H9 (cell line): ENCODE measurements around the gene ATP2B2. TPM values are rescaled to one million over a fixed set of nuclear protein-coding genes. Genes with fewer than 3 reads are reported as not detected.
A peak's percentile ranks its signal among the peaks of the same experiment; 100 is the strongest.

ENCODE experiments used
- DNase-seq: peaks from one replicate; pipeline ENCODE4 v3.0.0-alpha.2; 2017
- H2AFZ ChIP-seq: one replicate; pipeline ENCODE4 v1.6.1; 2013; ENCODE audit warnings: mild to moderate bottlenecking, low read length, control low read depth, moderate library complexity
- H2AK5ac ChIP-seq: 2 replicates; pipeline ENCODE4 v1.6.1; 2013; ENCODE audit warnings: low read length, control low read depth, mixed read lengths; ENCODE audit not compliant: insufficient read length
- H2BK120ac ChIP-seq: one replicate; pipeline ENCODE4 v1.6.1; 2013; ENCODE audit warnings: low read depth, mild to moderate bottlenecking, low read length, control low read depth, inconsistent platforms; ENCODE audit not compliant: poor library complexity, severe bottlenecking
- H2BK12ac ChIP-seq: 2 replicates; pipeline ENCODE4 v1.6.1; 2013; ENCODE audit warnings: low read length, control low read depth, mixed read lengths, low read depth; ENCODE audit not compliant: insufficient read length
- H2BK15ac ChIP-seq: 2 replicates; pipeline ENCODE4 v1.6.1; 2013; ENCODE audit warnings: low read depth, low read length, control low read depth
- H2BK20ac ChIP-seq: one replicate; pipeline ENCODE4 v1.6.1; 2013; ENCODE audit warnings: low read depth, mild to moderate bottlenecking, low read length, control low read depth, inconsistent platforms; ENCODE audit not compliant: poor library complexity, severe bottlenecking
- H2BK5ac ChIP-seq: 2 replicates; pipeline ENCODE4 v1.6.1; 2013; ENCODE audit warnings: low read length, control low read depth, mixed read lengths; ENCODE audit not compliant: insufficient read length
- H3K14ac ChIP-seq: 2 replicates; pipeline ENCODE4 v1.6.1; 2013; ENCODE audit warnings: low read length, control low read depth; ENCODE audit not compliant: insufficient read depth
- H3K18ac ChIP-seq: 2 replicates; pipeline ENCODE4 v1.6.1; 2013; ENCODE audit warnings: low read depth, mild to moderate bottlenecking, mixed read lengths, low read length, control low read depth; ENCODE audit not compliant: insufficient read length
- H3K23ac ChIP-seq: 2 replicates; pipeline ENCODE4 v1.6.1; 2013; ENCODE audit warnings: low read length, control low read depth, mixed read lengths, low read depth; ENCODE audit not compliant: insufficient read length
- H3K23me2 ChIP-seq: 2 replicates; pipeline ENCODE4 v1.6.1; 2013; ENCODE audit warnings: low read depth, mild to moderate bottlenecking, mixed read lengths, low read length, control low read depth; ENCODE audit not compliant: insufficient read length, poor library complexity, severe bottlenecking
- H3K27ac ChIP-seq: 2 replicates; pipeline ENCODE4 v1.5.1; 2013; ENCODE audit warnings: low read length, control low read depth, mixed read lengths, low read depth; ENCODE audit not compliant: insufficient read length
- H3K27me3 ChIP-seq: 2 replicates; pipeline ENCODE4 v1.6.1; 2013; ENCODE audit warnings: low read length, control low read depth, inconsistent platforms; ENCODE audit not compliant: insufficient read depth
- H3K4ac ChIP-seq: 2 replicates; pipeline ENCODE4 v1.6.1; 2013; ENCODE audit warnings: low read depth, mild to moderate bottlenecking, control low read depth, inconsistent platforms, low read length, moderate library complexity
- H3K4me1 ChIP-seq: 2 replicates; pipeline ENCODE4 v1.6.1; 2013; ENCODE audit warnings: low read length, control low read depth, inconsistent platforms; ENCODE audit not compliant: insufficient read depth
- H3K4me2 ChIP-seq: 2 replicates; pipeline ENCODE4 v1.6.1; 2013; ENCODE audit warnings: low read length, control low read depth, mixed read lengths; ENCODE audit not compliant: insufficient read length, insufficient read depth
- H3K56ac ChIP-seq: 2 replicates; pipeline ENCODE4 v1.6.1; 2013; ENCODE audit warnings: low read depth, mild to moderate bottlenecking, mixed read lengths, low read length, control low read depth; ENCODE audit not compliant: insufficient read length
- H3K79me1 ChIP-seq: 2 replicates; pipeline ENCODE4 v1.6.1; 2013; ENCODE audit warnings: low read depth, mild to moderate bottlenecking, moderate library complexity, low read length, control low read depth, inconsistent platforms; ENCODE audit not compliant: insufficient read depth, poor library complexity, severe bottlenecking
- H3K79me2 ChIP-seq: 2 replicates; pipeline ENCODE4 v1.6.1; 2013; ENCODE audit warnings: low read length, control low read depth, inconsistent platforms; ENCODE audit not compliant: insufficient read depth
- H3K9ac ChIP-seq: 2 replicates; pipeline ENCODE4 v1.6.1; 2013; ENCODE audit warnings: low read length, control low read depth, mixed read lengths; ENCODE audit not compliant: insufficient read length; ENCODE audit errors: extremely low read depth
- H3K9me3 ChIP-seq: one replicate; pipeline ENCODE4 v1.6.1; 2013; ENCODE audit warnings: low read depth, low read length, inconsistent platforms; ENCODE audit not compliant: control insufficient read depth
- H3T11ph ChIP-seq: one replicate; pipeline ENCODE4 v1.6.1; 2013; ENCODE audit warnings: mild to moderate bottlenecking, low read length, control low read depth, inconsistent platforms
- H4K20me1 ChIP-seq: one replicate; pipeline ENCODE4 v1.6.1; 2013; ENCODE audit not compliant: control insufficient read depth, insufficient read length, insufficient read depth
- H4K5ac ChIP-seq: 2 replicates; pipeline ENCODE4 v1.6.1; 2013; ENCODE audit warnings: low read depth, mild to moderate bottlenecking, mixed read lengths, low read length, control low read depth; ENCODE audit not compliant: insufficient read length
- H4K8ac ChIP-seq: replicated peaks from 2 replicates; pipeline ENCODE4 v1.6.1; 2013; ENCODE audit warnings: low read length, control low read depth, mixed read lengths, low read depth; ENCODE audit not compliant: insufficient read length
- H4K91ac ChIP-seq: 2 replicates; pipeline ENCODE4 v1.6.1; 2013; ENCODE audit warnings: low read depth, mild to moderate bottlenecking, moderate library complexity, mixed read lengths, low read length, control low read depth; ENCODE audit not compliant: insufficient read length
- H3K27ac Mint-ChIP-seq, 3 experiments: 2 replicates in 2 of 3; 3 replicates in 1 of 3; pipeline ENCODE4 v1.8.0; 2020 to 2021; ENCODE audit warnings: mixed read lengths in 3 of 3, mild to moderate bottlenecking in 1 of 3, moderate library complexity in 1 of 3
- H3K27me3 Mint-ChIP-seq: 2 replicates; pipeline ENCODE4 v1.8.0; 2021; ENCODE audit warnings: low read depth, mild to moderate bottlenecking, moderate library complexity, mixed read lengths
- H3K36me3 Mint-ChIP-seq, 3 experiments: 2 replicates in 2 of 3; 3 replicates in 1 of 3; pipeline ENCODE4 v1.8.0; 2020 to 2021; ENCODE audit warnings: low read depth in 3 of 3, mixed read lengths in 3 of 3; ENCODE audit not compliant: insufficient read depth in 1 of 3
- H3K4me1 Mint-ChIP-seq, 2 experiments: 2 replicates each; pipeline ENCODE4 v1.8.0; 2020; ENCODE audit warnings: mixed read lengths in 2 of 2
- H3K4me3 Mint-ChIP-seq, 2 experiments: 2 replicates in 1 of 2; 3 replicates in 1 of 2; pipeline ENCODE4 v1.8.0; 2020 to 2021; ENCODE audit warnings: mild to moderate bottlenecking in 2 of 2, mixed read lengths in 2 of 2, moderate library complexity in 1 of 2
- H3K9me3 Mint-ChIP-seq, 2 experiments: 2 replicates in 1 of 2; 3 replicates in 1 of 2; pipeline ENCODE4 v1.8.0; 2020; ENCODE audit warnings: mild to moderate bottlenecking in 2 of 2, mixed read lengths in 2 of 2, moderate library complexity in 1 of 2
- WGBS: extraction: QIAGEN DNeasy Blood & Tissue Kit; methylation state at CpG from one replicate; pipeline ENCODE4 v1.1.7; 2013; ENCODE audit warnings: missing lambda C conversion rate, low lambda C conversion rate, mixed read lengths; ENCODE audit not compliant: insufficient read length; ENCODE audit errors: extremely low coverage; 5-methylcytosine and 5-hydroxymethylcytosine counted together
- total RNA-seq: library from RNA; stranded (reverse); gene quantifications from 2 replicates; pipeline ENCODE4 v1.2.1, GENCODE V29; 2021
- TF ChIP-seq, protein P1 (sequence below): fragments of 200-600 bp; sonication (generic); conservative IDR thresholded peaks from 3 replicates; pipeline ENCODE4 v1.8.0; 2021; ENCODE audit warnings: antibody characterized with exemption, mild to moderate bottlenecking

ATP2B2 gene
- total RNA-seq, 1 experiment from 2014 or later, result 0.33 TPM

DNA sequence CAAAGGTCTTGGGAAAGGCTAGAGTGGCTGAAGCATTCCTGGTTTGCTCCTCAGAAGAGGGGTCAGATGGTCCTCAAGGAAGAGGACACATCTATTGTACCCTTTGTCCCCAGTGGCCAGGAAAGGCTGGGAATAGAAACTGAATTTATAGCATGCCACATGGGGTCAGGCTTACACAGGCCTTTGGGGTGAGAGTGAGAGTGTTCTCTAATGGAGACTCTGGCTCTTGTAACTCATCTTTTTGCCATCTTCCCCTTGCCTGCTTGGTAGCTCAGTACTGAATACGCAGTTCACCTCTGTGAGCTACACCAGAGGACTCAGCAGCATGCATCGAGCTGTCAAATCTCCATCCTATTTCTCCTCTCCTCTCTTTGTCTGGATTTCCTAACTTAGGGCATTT is 87.5 kb downstream of the ATP2B2 start:
- no CpG with 5 or more reads among the region's 2 CpGs for WGBS
- no peak overlapping the region for H3K4me2 ChIP-seq

More for the DNA sequence above, 87.5 kb downstream of the ATP2B2 start:
- Histone ChIP-seq H3K27me3 (no peaks in the 10 kb centered on the region; the same call in 1 of the 2 replicates), H3K79me2 (no peaks in the 10 kb centered on the region), H2BK15ac (no peak overlapping the region), H4K5ac (no peak overlapping the region), H3K14ac (no peak overlapping the region), H2BK20ac (no peak overlapping the region), H3K79me1 (no peaks in the 10 kb centered on the region), H2BK120ac (no peak overlapping the region), H3K9ac (no peak overlapping the region), H3K4ac (no peak overlapping the region), H2BK5ac (no peak overlapping the region), H3T11ph (no peak overlapping the region), H4K91ac (no peak overlapping the region), H3K18ac (no peak overlapping the region), H3K9me3 (no peaks in the 10 kb centered on the region), H3K23ac (no peak overlapping the region), H3K4me1 (no peaks in the 10 kb centered on the region), H2BK12ac (no peak overlapping the region), H4K20me1 (no peaks in the 10 kb centered on the region), H2AFZ (no peak overlapping the region), H3K27ac (no peak overlapping the region), H3K56ac (no peak overlapping the region), H2AK5ac (no peak overlapping the region), H3K23me2 (peaks cover 2% of the 10 kb centered on the region), H4K8ac (no peak overlapping the region)
- Mint-ChIP-seq H3K36me3 (no peaks in the 10 kb centered on the region), H3K4me1 (peaks cover 0 to 4% of the 10 kb centered on the region in 2 experiments; a peak in 2 of 4 replicates), H3K9me3 (no peaks in the 10 kb centered on the region), H3K4me3 (no peak overlapping the region), H3K27ac (no peak overlapping the region), H3K27me3 (peaks cover 5% of the 10 kb centered on the region; the same call in 1 of the 2 replicates)
- TF ChIP-seq, protein P1, sequence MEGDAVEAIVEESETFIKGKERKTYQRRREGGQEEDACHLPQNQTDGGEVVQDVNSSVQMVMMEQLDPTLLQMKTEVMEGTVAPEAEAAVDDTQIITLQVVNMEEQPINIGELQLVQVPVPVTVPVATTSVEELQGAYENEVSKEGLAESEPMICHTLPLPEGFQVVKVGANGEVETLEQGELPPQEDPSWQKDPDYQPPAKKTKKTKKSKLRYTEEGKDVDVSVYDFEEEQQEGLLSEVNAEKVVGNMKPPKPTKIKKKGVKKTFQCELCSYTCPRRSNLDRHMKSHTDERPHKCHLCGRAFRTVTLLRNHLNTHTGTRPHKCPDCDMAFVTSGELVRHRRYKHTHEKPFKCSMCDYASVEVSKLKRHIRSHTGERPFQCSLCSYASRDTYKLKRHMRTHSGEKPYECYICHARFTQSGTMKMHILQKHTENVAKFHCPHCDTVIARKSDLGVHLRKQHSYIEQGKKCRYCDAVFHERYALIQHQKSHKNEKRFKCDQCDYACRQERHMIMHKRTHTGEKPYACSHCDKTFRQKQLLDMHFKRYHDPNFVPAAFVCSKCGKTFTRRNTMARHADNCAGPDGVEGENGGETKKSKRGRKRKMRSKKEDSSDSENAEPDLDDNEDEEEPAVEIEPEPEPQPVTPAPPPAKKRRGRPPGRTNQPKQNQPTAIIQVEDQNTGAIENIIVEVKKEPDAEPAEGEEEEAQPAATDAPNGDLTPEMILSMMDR, result peak; percentile 28; the same call in 2 of the 3 replicates
- no peak for DNase-seq
